Breast epithelium (tissue), 3 donors: ENCODE data around the gene ZNF516.

Source experiments
- POLR2A ChIP-seq: fragments of 450-650 bp; IDR thresholded peaks from one replicate; pipeline ENCODE4 v1.6.1; 2016; ENCODE audit warnings: antibody characterized with exemption, mild to moderate bottlenecking, moderate library complexity
- POLR2AphosphoS5 ChIP-seq, 3 donors: sonication (generic); formaldehyde crosslinking; IDR thresholded peaks; one replicate each; pipeline ENCODE4 v1.6.1; 2017; ENCODE audit warnings: antibody characterized with exemption in 3 of 3
- TF ChIP-seq, protein P1 (sequence below), 3 donors: fragments of 450-650 bp; IDR thresholded peaks; one replicate each; pipeline ENCODE4 v1.5.1; 2016 to 2017; ENCODE audit warnings: antibody characterized with exemption in 3 of 3, mild to moderate bottlenecking in 3 of 3, moderate library complexity in 3 of 3

DNA sequence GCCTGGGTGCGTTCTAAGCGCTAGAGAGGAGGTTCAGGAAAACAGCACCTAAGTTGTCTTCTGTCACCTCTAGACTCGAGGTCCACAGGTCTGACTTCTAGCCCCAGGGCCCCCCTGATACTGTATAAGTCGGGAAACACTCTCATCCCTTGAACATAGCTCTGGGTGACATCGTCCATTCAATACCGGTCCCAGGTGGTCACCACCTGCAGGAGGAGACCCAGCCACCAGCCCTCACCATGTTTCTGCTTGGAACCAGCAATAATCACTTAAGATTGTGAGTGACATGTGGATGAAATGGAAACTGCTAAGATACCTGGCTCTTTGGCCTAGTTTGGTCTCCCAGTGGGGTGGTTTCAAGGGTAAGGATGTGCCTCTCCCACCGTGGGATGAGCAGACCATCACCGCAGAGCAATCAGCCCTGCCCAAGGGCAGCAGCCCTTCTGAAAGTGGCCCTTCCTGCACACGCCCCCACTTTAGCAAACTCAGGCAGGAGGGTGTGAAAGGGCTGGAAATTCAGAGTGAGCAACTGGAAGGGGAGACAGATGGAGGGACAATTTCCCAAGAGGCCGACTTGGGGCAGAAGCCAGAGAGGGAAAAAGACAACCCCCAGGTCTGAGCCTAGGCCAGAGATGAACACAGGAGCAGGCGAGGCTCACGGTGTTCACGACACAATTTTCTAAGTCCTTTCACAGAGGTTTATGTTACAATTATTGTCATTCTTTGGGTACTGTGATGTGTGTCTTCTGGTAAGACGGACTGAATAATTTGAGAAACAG, 95.2 kb downstream of the ZNF516 start:
- TF ChIP-seq, protein P1, sequence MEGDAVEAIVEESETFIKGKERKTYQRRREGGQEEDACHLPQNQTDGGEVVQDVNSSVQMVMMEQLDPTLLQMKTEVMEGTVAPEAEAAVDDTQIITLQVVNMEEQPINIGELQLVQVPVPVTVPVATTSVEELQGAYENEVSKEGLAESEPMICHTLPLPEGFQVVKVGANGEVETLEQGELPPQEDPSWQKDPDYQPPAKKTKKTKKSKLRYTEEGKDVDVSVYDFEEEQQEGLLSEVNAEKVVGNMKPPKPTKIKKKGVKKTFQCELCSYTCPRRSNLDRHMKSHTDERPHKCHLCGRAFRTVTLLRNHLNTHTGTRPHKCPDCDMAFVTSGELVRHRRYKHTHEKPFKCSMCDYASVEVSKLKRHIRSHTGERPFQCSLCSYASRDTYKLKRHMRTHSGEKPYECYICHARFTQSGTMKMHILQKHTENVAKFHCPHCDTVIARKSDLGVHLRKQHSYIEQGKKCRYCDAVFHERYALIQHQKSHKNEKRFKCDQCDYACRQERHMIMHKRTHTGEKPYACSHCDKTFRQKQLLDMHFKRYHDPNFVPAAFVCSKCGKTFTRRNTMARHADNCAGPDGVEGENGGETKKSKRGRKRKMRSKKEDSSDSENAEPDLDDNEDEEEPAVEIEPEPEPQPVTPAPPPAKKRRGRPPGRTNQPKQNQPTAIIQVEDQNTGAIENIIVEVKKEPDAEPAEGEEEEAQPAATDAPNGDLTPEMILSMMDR (IDR thresholded peaks at IDR 0.05), result no peak
- TF ChIP-seq POLR2A (no peak), POLR2AphosphoS5 (IDR thresholded peaks at IDR 0.05) (no peak)
